Neural progenitor cell (in vitro differentiated cells): ENCODE results near the gene DKKL1. TPM values are rescaled to one million over a fixed set of nuclear protein-coding genes. Genes with fewer than 3 reads are reported as not detected.

Source experiments
- DNase-seq: peaks from one replicate; pipeline ENCODE4 v3.0.0-alpha.2; 2016; ENCODE audit warnings: low spot score
- H2AFZ ChIP-seq: fragments of 200-600 bp; sonication (generic); replicated peaks from 2 replicates; pipeline ENCODE4 v1.6.1; 2016; ENCODE audit warnings: antibody characterized with exemption
- H3F3A ChIP-seq: fragments of 200-600 bp; sonication (generic); 2 replicates; pipeline ENCODE4 v1.6.1; 2016; ENCODE audit warnings: antibody characterized with exemption, low read depth
- H3K27ac ChIP-seq: fragments of 200-600 bp; sonication (generic); 2 replicates; pipeline ENCODE4 v1.5.1; 2016; ENCODE audit warnings: mild to moderate bottlenecking
- H3K27me3 ChIP-seq: fragments of 200-600 bp; sonication (generic); 2 replicates; pipeline ENCODE4 v1.6.1; 2016; ENCODE audit warnings: mild to moderate bottlenecking, moderate library complexity
- H3K36me3 ChIP-seq: fragments of 200-600 bp; sonication (generic); 2 replicates; pipeline ENCODE4 v1.5.1; 2016
- H3K4me1 ChIP-seq: fragments of 200-600 bp; sonication (generic); 2 replicates; pipeline ENCODE4 v1.6.1; 2016; ENCODE audit warnings: mixed run types
- H3K4me2 ChIP-seq: fragments of 200-600 bp; sonication (generic); 2 replicates; pipeline ENCODE4 v1.6.1; 2016
- H3K4me3 ChIP-seq: fragments of 200-600 bp; sonication (generic); 2 replicates; pipeline ENCODE4 v1.5.1; 2016
- H3K79me2 ChIP-seq: fragments of 200-600 bp; sonication (generic); 2 replicates; pipeline ENCODE4 v1.6.1; 2016; ENCODE audit warnings: low read depth
- H3K9ac ChIP-seq: fragments of 200-600 bp; sonication (generic); 2 replicates; pipeline ENCODE4 v1.6.1; 2016
- H3K9me3 ChIP-seq: fragments of 200-600 bp; sonication (generic); 2 replicates; pipeline ENCODE4 v1.5.1; 2016; ENCODE audit warnings: low read depth
- H4K20me1 ChIP-seq: fragments of 200-600 bp; sonication (generic); 2 replicates; pipeline ENCODE4 v1.6.1; 2016; ENCODE audit warnings: low read depth
- H3K27ac Mint-ChIP-seq: 3 replicates; pipeline ENCODE4 v1.8.0; 2021; ENCODE audit warnings: mixed read lengths
- H3K27me3 Mint-ChIP-seq: 2 replicates; pipeline ENCODE4 v1.8.0; 2022; ENCODE audit warnings: low read depth, mild to moderate bottlenecking, inconsistent platforms, moderate library complexity, mixed read lengths; ENCODE audit not compliant: insufficient read depth
- H3K36me3 Mint-ChIP-seq: 3 replicates; pipeline ENCODE4 v1.8.0; 2021; ENCODE audit warnings: mixed read lengths
- H3K4me1 Mint-ChIP-seq: 3 replicates; pipeline ENCODE4 v1.8.0; 2021; ENCODE audit warnings: mixed read lengths
- H3K4me3 Mint-ChIP-seq: 3 replicates; pipeline ENCODE4 v1.8.0; 2021; ENCODE audit warnings: mild to moderate bottlenecking, moderate library complexity, mixed read lengths
- H3K9me3 Mint-ChIP-seq: 3 replicates; pipeline ENCODE4 v1.8.0; 2020; ENCODE audit warnings: mixed read lengths
- CTCF ChIP-seq: fragments of 200-600 bp; sonication (generic); IDR thresholded peaks from 2 replicates; pipeline ENCODE4 v1.5.1; 2017; ENCODE audit warnings: antibody characterized with exemption, mild to moderate bottlenecking
- EZH2 ChIP-seq: fragments of 200-600 bp; sonication (generic); IDR thresholded peaks from 2 replicates; pipeline ENCODE4 v1.6.1; 2017; ENCODE audit warnings: antibody characterized with exemption, mild to moderate bottlenecking, moderate library complexity
- EZH2phosphoT487 ChIP-seq: fragments of 200-600 bp; sonication (generic); IDR thresholded peaks from 2 replicates; pipeline ENCODE4 v1.6.1; 2017; ENCODE audit warnings: antibody characterized with exemption
- total RNA-seq: library from RNA; depleted of rRNA; stranded (reverse); fragments of >200 nt; gene quantifications from 2 replicates; pipeline ENCODE4 v1.2.3, GENCODE V29; 2015; ENCODE audit warnings: low replicate concordance

The DKKL1 gene
- total RNA-seq, 1 donor from 2014 or later, result 3.0 TPM

GRCh38 chr19:49395581-49396407 lies 32.1 kb downstream of the DKKL1 start:
- H3K4me3 Mint-ChIP-seq, result peak overlapping the region; percentile 64
- no peak overlapping the region for H2AFZ ChIP-seq
- H3K27ac ChIP-seq, result no peak overlapping the region
- no peaks in the 10 kb centered on the region for H3K9me3 Mint-ChIP-seq
- peak overlapping the region; percentile 57 for H3K27ac Mint-ChIP-seq
- no peaks in the 10 kb centered on the region for H3K27me3 ChIP-seq
- peaks cover 17% of the 10 kb centered on the region for H3K27me3 Mint-ChIP-seq
- no peak for TF ChIP-seq EZH2
- H3F3A ChIP-seq, result peaks cover 22% of the 10 kb centered on the region
- H3K36me3 ChIP-seq, result no peaks in the 10 kb centered on the region
- H3K4me1 ChIP-seq, result peaks cover 28% of the 10 kb centered on the region
- H3K79me2 ChIP-seq, result no peaks in the 10 kb centered on the region
- H3K9ac ChIP-seq, result no peak overlapping the region
- peak overlapping the region; percentile 55 for H3K4me2 ChIP-seq
- H3K36me3 Mint-ChIP-seq, result no peaks in the 10 kb centered on the region
- peaks cover 38% of the 10 kb centered on the region for H3K4me1 Mint-ChIP-seq
- no peaks in the 10 kb centered on the region for H4K20me1 ChIP-seq
- no peaks in the 10 kb centered on the region for H3K9me3 ChIP-seq
- peak; percentile 63 for DNase-seq
- H3K4me3 ChIP-seq, result no peak overlapping the region

- H3K9me3 ChIP-seq, result no peaks in the 10 kb centered on the region
Measured at GRCh38 chr19:49396738-49397505, 33.2 kb downstream of the DKKL1 start.

DNA sequence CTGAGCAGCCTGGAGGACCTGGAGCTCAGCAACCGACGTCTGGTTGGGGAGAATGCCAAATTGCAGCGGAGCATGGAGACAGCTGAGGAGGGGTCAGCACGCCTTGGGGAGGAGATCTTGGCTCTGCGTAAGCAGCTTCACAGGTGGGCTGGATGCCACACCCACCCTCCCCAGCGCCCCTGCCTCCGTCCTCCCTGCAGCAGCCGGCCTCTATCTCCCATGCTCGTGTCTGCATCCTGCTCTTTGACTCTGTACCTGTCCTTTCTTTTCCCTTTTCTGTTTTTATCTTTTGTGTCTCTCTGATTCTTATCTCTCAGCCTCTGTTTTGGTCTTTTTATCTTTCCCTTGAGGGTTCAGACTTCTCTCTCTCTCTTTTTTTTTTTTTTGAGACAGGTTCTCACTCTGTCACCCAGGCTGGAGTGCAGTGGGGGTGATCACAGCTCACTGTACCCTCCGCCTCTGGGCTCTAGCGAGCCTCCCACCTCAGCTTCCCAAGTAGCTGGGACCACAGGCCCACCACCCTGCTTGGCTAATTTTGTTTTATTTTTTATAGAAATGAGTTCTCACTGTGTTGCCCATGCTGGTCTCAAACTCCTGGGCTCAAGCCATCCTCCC lies 34.4 kb downstream of the DKKL1 start:
- Histone ChIP-seq H3K27ac (no peak overlapping the region), H2AFZ (peak overlapping the region; percentile 10), H3F3A (peaks cover 26% of the 10 kb centered on the region), H3K27me3 (no peaks in the 10 kb centered on the region), H3K4me2 (no peak overlapping the region), H3K79me2 (no peaks in the 10 kb centered on the region), H3K4me3 (no peak overlapping the region), H3K9me3 (no peaks in the 10 kb centered on the region), H3K36me3 (no peaks in the 10 kb centered on the region), H3K9ac (no peak overlapping the region), H3K4me1 (peaks cover 35% of the 10 kb centered on the region), H4K20me1 (no peaks in the 10 kb centered on the region)
- Mint-ChIP-seq H3K27me3 (peaks cover 14% of the 10 kb centered on the region), H3K9me3 (no peaks in the 10 kb centered on the region), H3K4me3 (no peak overlapping the region), H3K27ac (peak overlapping the region; percentile 67), H3K4me1 (peaks cover 42% of the 10 kb centered on the region), H3K36me3 (no peaks in the 10 kb centered on the region)
- TF ChIP-seq EZH2, result no peak
- no peak for TF ChIP-seq CTCF
- TF ChIP-seq EZH2phosphoT487, result no peak
- no peak for DNase-seq

More at GRCh38 chr19:49396738-49397505, 33.2 kb downstream of the DKKL1 start:
- TF ChIP-seq CTCF (no peak), EZH2 (no peak)
- no peak overlapping the region for H3K9ac ChIP-seq
- no peak overlapping the region for H3K27ac ChIP-seq
- H3K4me2 ChIP-seq, result no peak overlapping the region
- H3K27me3 ChIP-seq, result no peaks in the 10 kb centered on the region
- no peak overlapping the region for H2AFZ ChIP-seq
- Mint-ChIP-seq H3K4me1 (peaks cover 41% of the 10 kb centered on the region), H3K36me3 (no peaks in the 10 kb centered on the region), H3K27me3 (peaks cover 17% of the 10 kb centered on the region), H3K9me3 (no peaks in the 10 kb centered on the region), H3K4me3 (peak overlapping the region; percentile 16), H3K27ac (peak overlapping the region; percentile 69)
- no peaks in the 10 kb centered on the region for H3K79me2 ChIP-seq
- H3K4me1 ChIP-seq, result peaks cover 28% of the 10 kb centered on the region
- DNase-seq, result no peak
- H3F3A ChIP-seq, result peaks cover 23% of the 10 kb centered on the region
- H4K20me1 ChIP-seq, result no peaks in the 10 kb centered on the region
- H3K36me3 ChIP-seq, result no peaks in the 10 kb centered on the region
- H3K4me3 ChIP-seq, result no peak overlapping the region
